Stimulated activated CD8-positive, alpha-beta memory T cell treated with anti-CD3 and anti-CD28 coated beads, Interleukin-12 subunit alpha, Interleukin-12 subunit beta, amount 100 ng/mL, for 4 hours (primary cell): Measurements from ENCODE around the gene ZCCHC2.

Source experiments
- DNase-seq: peaks from one replicate; pipeline ENCODE4 v3.0.0-alpha.2; 2020; ENCODE audit warnings: low read depth

ZCCHC2 gene

GRCh38 chr18:62522504-62523254, at the start of gene ZCCHC2:
Gene ZCCHC2 (plus strand): TSS chr18:62523025. CDS start chr18:62523425, 400 bp downstream.
- peak; percentile 99 for DNase-seq

GRCh38 chr18:62479574-62479973, 43.3 kb upstream of the ZCCHC2 start:
- no peak for DNase-seq

GRCh38 chr18:62480927-62481326, 41.9 kb upstream of the ZCCHC2 start:
- no peak for DNase-seq

GRCh38 chr18:62484941-62485340, 37.9 kb upstream of the ZCCHC2 start:
- DNase-seq = no peak

GRCh38 chr18:62485684-62486083, 37.1 kb upstream of the ZCCHC2 start:
- DNase-seq = no peak

- DNase-seq = no peak
Observed at GRCh38 chr18:62486290-62486964, 36.4 kb upstream of the ZCCHC2 start.

- DNase-seq = no peak
Observed at GRCh38 chr18:62487161-62487560, 35.7 kb upstream of the ZCCHC2 start.

- DNase-seq = no peak
Observed at GRCh38 chr18:62490967-62491695, 31.7 kb upstream of the ZCCHC2 start.

- DNase-seq = no peak
Observed at GRCh38 chr18:62493033-62493862, 29.6 kb upstream of the ZCCHC2 start.

- DNase-seq = no peak
Observed at GRCh38 chr18:62494764-62495163, 28.1 kb upstream of the ZCCHC2 start.

GRCh38 chr18:62496262-62496661, 26.6 kb upstream of the ZCCHC2 start:
- no peak for DNase-seq

GRCh38 chr18:62497190-62497772, 25.5 kb upstream of the ZCCHC2 start:
- DNase-seq = no peak

- DNase-seq = no peak
Observed at GRCh38 chr18:62498616-62499262, 24.1 kb upstream of the ZCCHC2 start.

GRCh38 chr18:62499263-62499650, 23.6 kb upstream of the ZCCHC2 start:
- DNase-seq = no peak

- no peak for DNase-seq
Observed at GRCh38 chr18:62500174-62500573, 22.7 kb upstream of the ZCCHC2 start.

- DNase-seq = no peak
Observed at GRCh38 chr18:62500966-62501591, 21.7 kb upstream of the ZCCHC2 start.

- peak; percentile 4 for DNase-seq
Observed at GRCh38 chr18:62505669-62506494, 16.9 kb upstream of the ZCCHC2 start.

- DNase-seq = no peak
Observed at GRCh38 chr18:62506495-62507143, 16.2 kb upstream of the ZCCHC2 start.

GRCh38 chr18:62509779-62510178, 13.0 kb upstream of the ZCCHC2 start:
- no peak for DNase-seq
